ENCODE results near the gene ATP5MC2. TPM values are rescaled to one million over a fixed set of nuclear protein-coding genes. Genes with fewer than 3 reads are reported as not detected.
A peak's percentile ranks its signal among the peaks of the same experiment; 100 is the strongest.
"Not testable (repeated sequence)": the region's sequence is repeated elsewhere in the genome, so short reads cannot be mapped to it uniquely, and the experiment has no call there.

ATP5MC2 gene
- total RNA-seq, 1 experiment from 2014 or later = 393 TPM

DNA sequence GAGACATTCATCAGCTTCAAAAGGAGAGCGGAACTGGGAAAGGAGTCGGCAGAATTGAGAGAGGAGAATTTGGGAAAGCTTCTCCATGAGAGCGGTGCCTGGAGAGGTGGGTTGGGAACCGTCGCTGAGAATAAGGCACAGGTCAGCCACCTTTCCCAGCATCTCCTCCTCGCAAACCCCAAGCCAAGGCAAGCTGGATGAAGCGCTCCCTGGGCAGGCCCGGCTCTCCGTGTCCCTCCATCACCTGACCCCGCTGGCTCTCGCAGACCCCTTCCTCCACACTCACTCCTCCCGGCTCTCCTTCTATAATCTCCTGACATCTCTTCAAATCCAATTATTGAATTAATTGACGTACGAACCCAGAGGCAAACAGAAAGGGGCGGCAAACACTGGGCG, 18.9 kb upstream of the ATP5MC2 start:
- DNase-seq (ENCODE audit: low spot score) = no peak

DNA sequence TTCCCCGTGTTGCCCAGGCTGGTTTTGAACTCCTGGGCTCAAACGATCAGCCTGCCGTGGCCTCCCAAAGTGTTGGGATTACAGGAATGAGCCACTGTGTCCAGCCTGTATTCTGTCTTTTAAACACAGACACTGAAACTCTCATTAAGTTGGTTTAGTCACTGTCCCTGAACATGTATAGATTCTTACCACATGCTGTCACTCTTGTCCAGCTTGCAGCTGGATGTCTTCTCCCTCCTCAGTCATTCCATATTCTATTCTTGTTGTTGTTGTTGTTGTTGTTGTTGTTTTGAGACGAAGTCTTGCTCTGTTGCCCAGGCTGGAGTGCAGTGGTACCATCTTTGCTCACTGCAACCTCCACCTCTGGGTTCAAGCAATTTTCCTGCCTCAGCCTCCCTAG, 12.3 kb upstream of the ATP5MC2 start:
- DNase-seq (ENCODE audit: low spot score) = no peak

DNA sequence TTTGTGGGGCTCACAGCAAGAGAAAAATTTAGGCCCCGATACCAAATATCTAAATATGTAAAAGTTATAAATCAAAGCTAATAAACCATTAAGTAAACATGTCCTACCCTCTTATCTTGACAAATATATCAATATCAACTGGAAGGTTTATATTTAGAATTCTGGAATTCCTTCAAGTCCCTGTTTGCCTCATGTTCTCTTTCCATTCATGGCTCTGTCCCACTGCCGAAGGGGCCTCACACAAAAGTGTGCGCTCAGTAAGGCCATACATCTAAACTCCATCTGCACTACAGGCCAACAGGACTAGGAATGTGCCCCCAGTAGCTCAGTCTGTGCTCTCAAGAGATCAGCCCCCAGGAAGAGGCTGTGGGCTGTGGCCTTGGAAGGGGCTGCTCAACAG, 10.6 kb upstream of the ATP5MC2 start:
- no peak for DNase-seq (ENCODE audit: low spot score)

DNA sequence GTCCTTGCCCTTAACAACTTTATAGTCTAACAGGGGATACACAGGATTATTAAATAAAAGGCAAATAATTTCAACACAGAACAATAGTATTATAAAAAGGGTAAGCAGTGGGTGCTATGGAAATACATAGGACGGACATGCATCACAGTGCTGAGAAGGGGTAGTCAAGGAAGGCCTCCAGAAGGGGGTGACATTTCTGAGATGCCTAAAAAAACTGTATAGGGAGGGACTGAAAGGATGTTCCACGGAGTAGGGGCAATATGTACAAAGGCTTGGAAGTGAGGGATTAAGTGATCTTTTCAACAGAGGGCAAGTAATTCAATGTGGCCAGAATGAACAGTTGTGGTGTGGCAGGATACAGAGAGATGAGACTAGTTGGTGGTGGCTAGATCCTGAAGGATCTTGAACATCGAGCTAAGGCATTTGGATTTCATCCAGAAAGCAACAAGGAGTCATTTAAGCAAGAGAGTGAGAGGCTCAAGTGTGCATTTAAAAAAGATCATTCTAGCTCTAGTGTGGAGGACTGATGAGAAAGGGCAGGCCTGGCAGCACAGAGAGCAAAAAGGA, 8.9 kb upstream of the ATP5MC2 start:
- DNase-seq (ENCODE audit: low spot score) = no peak

DNA sequence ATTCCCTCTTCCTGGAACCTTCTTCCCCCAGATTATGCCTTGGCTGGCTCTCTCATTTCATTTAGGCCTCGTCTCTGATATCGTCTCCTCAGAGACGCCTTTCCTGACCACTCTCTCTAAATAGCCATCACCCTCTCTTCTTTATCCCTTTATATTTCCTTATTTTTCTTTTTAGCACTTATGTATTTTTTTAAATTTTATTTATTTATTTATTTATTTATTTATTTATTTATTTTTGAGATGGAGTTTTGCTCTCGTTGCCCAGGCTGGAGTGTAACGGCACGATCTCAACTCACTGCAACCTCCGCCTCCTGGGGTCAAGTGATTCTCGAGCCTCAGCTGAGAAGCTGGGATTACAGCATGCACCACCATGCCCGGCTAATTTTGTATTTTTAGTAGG, 8.1 kb upstream of the ATP5MC2 start:
- DNase-seq (ENCODE audit: low spot score) = no peak

DNA sequence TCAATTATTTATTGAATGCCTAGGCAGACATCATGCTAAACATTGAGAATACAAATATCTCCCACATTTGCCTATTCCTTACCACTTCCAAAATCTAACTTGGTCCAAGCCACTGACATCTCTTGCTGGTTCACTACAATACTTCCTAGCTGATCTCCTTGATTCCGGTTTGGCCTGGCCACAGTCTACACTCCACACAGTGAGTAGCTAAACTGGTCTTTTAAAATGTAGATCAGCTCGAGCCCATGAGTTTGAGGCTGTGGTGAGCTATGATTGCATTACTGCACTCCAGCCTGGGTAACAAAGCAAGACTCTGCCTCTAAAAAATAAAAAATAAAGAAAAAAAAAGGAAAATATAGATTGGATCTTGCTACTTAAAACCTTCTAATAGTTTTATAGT, 7.6 kb upstream of the ATP5MC2 start:
- DNase-seq (ENCODE audit: low spot score) = no peak

DNA sequence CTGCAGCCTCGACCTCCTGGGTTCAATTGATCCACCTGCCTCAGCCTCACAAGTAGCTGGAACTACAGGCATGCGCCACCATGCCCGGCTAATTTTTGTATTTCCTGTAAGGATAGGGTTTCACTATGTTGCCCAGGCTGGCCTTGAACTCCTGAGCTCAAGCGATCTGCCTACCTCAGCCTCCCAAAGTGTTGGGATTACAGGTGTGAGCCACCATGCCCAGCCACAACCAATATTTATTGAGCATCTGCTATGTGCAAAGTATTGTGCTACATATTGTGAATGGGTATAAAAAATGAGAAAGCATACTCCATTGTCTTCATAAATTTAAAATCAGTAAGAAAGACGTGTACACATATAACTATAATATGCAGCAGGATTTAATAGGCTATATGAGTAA, 4.2 kb upstream of the ATP5MC2 start:
- DNase-seq (ENCODE audit: low spot score) = not testable (repeated sequence)

DNA sequence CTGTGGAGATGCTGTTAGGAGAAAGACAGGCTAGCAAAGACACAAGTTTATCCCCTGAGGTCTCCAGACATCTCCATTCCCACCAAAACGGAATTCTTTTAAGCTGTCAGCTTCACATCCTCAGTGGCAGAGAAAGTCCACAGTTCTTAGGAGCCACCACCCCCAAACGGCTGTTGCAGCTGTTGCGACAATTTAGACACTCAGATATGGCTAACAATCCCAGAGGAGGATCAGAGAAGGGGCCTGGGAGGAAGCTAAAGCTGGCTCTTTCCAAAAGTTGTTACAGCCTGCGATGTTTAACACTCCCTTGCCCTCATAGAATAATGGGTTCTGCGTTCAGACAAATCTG, 1.9 kb upstream of the ATP5MC2 start:
- no peak for DNase-seq (ENCODE audit: low spot score)

DNA sequence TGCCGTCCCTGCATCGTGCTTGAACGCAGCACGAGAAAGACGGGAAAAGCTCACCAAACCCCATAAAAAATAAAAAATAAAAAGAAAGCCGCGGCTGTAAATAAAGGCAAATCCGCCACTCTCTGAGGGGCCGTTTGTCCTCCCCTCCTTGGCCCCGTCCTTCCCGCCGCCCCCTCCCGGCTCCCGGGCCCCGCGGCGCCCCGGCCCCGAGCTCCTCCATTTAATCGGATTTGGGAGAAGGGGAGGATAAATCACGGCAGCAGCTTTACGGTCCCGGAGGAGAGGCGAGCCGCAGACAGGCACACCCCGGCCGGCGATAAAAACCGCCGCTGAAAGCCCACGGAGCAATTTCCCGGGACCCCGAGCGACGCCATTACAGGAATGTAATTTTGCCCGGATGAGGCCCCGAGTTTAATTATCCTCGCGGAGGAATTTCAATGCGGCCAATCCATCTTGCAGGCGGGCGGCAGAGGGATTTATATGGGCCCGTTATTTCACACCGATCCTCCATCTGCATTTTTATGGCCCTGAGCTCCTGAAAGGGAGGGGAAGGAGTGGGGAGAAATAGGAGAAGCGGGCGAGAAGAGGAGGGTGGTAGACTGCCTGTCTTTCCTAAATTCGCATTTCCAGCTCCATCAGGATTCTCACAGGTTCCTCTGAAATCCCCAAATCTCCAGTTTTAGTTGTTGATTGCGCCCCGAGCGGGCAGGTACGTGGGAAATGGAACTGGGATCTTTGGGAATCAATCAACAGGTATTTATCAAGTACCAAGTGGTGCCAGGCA, 1.3 kb upstream of the ATP5MC2 start:
- DNase-seq (ENCODE audit: low spot score) = no peak

DNA sequence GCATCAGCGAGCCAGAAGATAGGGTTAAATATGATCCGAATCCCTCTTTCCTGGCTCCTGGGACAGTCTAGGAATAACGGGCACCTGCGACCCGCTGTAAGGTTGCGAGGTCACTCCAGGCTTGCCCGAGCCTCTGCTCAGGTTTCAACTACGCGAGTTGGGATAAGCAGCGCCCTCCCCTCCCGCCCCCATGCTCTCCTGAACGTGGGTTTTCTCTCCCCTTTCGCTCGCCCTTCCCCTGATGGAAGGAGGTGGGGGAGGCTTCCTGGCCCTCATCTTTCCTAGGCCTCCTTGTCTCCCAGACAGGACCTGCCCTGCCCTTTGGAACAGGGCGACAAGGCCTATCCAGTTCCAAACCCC, 753 bp upstream of the ATP5MC2 start:
- no peak for DNase-seq (ENCODE audit: low spot score)

DNA sequence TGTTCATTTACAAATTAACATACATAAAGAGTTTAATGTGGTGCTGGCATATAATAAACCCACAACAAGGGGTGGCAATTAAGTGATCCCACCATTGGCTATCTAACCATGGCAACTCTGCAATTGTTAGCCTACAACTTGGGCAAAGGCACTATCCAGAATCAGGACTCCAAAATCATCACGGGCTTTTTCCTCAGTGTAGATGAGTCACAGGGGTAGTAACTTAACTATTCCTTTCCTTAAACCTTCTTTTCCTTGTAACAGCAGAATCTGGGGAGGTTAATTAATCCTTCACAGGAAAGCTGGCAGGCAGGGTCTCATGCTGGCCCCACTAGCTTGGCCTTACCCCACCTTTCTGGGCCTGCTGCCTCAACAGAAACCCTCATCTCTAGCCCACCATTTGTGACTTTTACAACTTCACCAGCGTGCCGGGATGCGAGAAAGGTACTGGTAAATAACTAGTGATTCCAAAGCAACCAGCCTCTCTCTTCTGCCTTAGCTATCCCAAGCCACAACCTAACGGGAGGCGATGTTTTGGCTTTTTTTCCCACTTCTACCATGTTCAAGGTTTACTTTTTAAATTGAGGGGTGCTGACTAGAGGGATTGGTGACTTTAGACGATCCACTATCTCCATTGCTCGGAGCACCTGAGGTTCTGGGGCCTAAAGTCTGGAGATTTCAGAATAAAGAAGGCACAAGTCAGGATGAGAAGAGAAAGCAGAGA, 744 bp downstream of the ATP5MC2 start:
- DNase-seq (ENCODE audit: low spot score) = no peak

DNA sequence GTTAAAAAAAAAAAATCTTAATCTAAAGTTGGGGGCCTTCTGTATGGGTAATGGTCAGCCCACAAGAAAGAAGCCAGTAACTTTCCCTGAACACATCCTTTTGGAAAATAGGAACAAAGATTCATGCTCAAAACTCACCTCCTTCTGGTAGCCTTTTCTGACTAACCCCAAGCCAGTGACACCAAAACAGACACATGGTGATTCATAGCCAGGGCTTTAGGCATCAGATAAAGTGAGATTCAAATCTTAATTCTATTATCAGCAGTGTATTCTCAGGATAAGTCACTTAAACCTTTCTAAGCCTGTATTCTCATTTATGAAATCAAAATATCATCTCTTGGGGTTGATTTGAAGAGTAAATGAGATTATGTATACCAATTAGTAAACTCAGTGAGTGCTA, 4.9 kb downstream of the ATP5MC2 start:
- no peak for DNase-seq (ENCODE audit: low spot score)

DNA sequence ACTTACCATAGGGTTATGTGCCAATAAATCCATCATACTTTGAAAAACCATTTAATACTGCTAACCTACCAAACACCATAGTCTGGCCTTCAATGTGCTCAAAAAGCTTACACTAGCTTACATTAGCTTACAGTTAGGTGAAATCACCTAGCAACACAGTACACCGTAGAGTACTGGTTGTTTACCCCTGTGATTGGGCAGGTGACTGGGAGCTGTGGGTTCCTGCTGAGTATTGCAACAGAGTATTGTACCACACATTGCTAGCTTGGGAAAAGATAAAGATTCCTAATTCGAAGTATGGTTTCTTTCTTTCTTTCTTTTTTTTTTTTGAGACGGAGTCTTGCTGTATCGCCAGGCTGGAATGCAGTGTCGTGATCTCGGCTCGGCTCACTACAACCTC, 5.6 kb downstream of the ATP5MC2 start:
- no peak for DNase-seq (ENCODE audit: low spot score)

DNA sequence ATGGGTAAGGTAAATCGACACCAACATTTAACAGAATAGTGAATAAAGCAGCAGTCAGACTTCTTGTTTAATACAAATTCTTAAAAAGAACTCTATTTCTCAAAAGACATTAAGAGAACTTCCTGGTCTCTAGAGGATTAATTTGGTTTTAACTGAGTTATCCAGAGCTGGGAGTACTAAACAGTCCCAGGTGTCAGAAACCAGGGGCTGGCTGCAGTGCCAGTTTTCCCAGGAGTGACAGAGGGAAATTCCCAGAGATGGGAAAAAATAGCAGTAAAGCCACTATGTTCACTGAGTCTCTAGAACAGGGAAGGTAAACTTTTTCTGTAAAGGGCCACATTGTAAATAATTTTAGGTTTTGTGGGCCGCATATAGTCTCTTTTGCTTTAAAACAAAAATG, 8.8 kb downstream of the ATP5MC2 start:
- no peak for DNase-seq (ENCODE audit: low spot score)

DNA sequence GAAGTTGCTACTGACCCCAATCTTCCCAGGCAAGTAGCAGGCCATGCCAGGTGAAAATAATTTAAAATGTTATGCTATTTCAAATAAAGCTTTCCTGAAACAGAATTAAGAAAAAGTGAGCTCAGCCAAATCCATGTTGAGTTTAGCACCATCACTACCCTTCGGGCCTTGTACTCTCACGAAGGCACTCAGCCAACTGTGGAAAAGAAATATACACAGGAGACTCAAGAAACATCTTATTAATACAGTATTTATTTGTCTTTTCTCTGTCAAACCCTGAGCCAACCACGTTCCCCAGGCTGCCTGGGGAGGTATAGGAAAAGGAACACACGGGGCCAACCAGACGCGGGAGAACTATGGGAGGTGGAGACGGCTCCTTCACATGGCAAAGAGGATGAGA, 10.9 kb downstream of the ATP5MC2 start:
- DNase-seq (ENCODE audit: low spot score) = no peak

DNA sequence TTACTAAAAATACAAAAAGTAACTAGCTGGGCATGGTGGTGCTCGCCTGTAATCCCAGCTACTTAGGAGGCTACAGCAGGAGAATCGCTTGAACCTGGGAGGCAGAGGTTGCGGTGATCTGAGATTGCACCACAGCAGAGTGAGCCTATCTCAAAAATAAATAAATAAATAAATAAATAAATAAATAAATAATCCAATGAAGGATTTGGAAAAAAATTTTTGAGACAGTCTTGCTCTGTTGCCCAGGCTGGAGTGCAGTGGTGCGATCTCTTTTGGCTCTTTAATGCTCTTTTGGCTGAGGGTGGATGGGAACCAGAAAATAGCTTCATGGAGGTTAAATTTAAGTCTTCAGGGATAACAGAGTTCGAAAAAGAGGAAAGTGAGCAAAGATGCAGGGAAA, 11.7 kb downstream of the ATP5MC2 start:
- no peak for DNase-seq (ENCODE audit: low spot score)

DNA sequence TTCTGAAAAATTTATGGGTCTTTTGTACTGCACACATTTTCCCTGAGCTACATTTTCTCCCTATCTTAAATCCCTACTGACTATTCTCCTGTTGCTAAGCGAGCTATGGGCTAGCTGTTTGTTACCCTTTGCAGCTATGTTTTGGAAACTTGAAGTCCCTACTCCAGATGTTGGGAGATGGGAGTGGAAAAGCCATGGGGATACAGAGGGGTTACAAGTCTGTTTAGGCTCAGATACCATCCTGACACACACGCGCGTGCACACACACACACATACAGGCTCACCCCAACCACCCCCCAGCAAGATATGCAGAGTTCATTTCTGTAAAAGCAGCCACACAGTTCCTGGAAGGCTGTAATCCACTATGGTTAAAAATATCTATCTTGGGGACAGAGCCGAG, 15.8 kb downstream of the ATP5MC2 start:
- DNase-seq (ENCODE audit: low spot score) = no peak

DNA sequence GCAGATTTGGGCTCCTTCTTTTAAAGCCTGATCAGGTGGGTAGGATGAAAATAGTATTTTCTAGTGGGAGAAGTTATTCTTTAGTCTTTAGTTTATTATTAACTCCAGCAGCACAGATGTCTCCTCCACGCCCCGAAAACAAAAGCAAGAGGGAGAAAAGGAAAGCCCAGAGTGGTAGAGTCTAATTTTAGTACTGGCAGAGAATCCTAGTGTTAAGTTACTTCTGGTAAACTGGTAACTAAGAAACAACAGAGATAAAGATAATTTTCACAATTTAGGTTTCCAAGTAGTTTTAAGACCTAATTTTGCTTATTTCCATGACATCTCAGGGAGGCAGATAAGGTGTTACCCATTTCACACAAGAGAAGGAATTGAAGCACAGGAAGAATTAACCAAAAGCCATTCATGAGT, 16.3 kb downstream of the ATP5MC2 start:
- no peak for DNase-seq (ENCODE audit: low spot score)

DNA sequence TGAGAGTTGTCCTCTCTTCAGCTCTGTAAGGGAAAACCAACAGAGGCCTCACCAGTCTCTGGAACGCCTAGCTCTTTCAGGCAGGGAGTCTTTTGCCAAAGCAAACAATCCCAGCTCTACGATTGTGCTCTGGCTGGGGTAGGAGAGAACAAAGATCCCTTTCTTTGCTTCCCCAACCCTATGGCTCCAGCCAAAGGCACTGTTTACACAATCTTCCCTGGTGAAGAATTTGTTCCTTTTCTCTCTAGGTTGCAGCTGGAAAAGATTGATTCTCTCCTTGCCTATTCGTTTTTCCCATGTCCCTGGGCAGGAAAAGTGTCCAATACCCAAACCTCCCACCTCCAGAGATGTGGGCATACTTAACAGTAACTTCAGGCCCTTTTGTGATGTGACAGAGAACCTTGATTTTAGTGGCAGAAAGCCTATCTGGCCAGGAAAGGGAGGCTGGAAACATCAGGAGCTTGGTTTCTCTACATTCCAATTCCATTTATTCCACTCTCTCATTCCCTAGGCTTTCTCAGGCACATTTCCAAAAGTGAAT, 16.8 kb downstream of the ATP5MC2 start:
- DNase-seq (ENCODE audit: low spot score) = peak; percentile 68

DNA sequence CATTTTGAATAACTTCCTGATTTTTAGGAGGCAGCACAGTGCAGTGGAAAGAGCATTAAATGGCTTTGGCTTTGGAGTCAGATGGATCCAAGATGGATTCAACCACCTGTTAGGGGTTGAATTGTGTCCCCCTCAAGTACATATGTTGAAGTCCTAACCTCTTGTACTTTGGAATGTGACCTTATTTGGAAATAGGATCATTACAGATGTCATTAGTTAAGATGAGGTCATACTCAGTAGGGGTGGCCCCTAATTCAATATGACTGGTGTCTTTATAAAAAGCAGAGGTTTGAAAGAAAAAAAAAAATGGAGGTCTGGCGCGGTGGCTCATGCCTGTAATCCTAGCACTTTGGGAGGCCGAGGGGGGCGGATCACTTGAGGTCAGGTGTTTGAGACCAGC, 18.8 kb downstream of the ATP5MC2 start:
- no peak for DNase-seq (ENCODE audit: low spot score)

DNA sequence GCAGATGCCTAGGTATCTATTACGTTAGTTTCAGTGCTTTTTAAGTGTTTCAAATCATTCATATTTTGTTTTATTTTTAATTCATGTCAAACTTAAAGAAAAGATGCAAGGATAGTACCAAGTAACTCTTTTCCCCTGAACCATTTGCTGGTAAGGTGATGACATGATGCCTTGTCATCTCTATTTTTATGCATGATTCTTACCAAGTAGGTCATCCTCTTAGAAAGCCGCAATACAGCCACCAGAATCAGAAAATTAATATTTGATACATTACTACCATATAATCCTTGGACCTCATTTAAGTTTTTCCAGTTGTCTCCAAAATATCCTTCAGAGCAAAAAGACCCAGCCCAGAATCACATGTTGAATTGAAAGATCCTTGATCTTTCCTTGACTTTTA, 22.3 kb downstream of the ATP5MC2 start:
- DNase-seq (ENCODE audit: low spot score) = no peak

DNA sequence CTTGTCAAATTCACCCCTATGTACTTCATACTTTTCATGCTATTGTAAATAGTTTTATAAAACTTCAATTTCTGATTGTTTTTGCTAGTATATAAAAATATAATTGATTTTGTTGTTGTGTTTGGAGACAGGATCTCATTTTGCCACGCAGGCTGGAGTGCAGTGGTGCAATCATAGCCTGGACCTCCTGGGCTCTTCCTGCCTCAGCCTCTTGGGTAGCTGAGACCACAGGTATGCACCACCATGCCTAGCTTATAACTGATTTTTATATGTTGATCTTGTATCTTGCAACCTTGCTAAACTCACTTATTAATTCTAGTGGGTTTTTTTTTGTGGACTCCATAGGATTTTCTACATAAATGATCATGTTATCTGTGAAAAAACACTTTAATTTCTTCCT, 23.5 kb downstream of the ATP5MC2 start:
- no peak for DNase-seq (ENCODE audit: low spot score)

DNA sequence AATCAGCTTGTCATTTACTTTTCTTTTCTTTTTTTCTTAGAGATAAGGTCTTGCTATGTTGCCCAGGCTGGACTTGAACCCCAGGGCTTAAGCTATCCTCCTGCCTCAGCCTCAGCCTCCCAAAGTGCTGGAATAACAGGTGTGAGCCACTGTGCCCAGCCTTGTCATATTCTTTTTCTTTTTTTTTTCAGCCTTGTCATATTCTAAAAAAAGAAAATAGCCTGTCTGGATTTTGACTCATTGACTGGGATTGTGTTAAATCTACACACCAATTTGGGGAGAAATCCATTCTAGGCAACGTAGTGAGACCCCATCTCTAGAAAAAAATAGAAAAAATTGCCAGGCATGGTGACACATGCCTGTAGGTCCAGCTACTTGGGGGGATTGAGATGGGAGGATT, 24.1 kb downstream of the ATP5MC2 start:
- DNase-seq (ENCODE audit: low spot score) = no peak

Measured in A172 (cell line).